ENCODE results near the gene SVIL.
"Not testable (repeated sequence)": the region's sequence is repeated elsewhere in the genome, so short reads cannot be mapped to it uniquely, and the experiment has no call there.

Gene SVIL

GRCh38 chr10:29621161-29621560 lies 13.6 kb downstream of the SVIL start:
- DNase-seq, result peak; percentile 73

GRCh38 chr10:29620112-29620690 lies 14.6 kb downstream of the SVIL start:
- DNase-seq, result no peak

DNA sequence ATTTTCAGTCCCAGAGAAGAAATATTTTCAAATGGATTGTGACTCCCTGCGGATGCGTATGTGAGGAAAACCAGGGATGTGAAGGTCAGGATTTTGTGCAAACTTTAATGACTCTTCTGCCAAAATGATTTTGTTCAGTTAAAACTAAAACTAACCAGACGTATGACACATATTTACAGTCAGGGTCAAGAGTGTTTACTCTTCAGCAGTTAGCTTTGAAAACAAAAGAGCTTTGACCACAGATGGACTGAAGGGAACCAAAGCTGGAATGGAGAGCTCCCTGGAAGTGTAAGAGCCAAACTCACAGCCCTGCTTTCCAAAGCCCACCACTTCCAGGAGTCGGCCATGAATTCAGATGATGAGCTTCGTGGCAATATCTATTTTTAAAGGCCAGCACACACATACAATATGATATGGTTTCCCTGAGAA lies 15.5 kb downstream of the SVIL start:
- no peak for DNase-seq

DNA sequence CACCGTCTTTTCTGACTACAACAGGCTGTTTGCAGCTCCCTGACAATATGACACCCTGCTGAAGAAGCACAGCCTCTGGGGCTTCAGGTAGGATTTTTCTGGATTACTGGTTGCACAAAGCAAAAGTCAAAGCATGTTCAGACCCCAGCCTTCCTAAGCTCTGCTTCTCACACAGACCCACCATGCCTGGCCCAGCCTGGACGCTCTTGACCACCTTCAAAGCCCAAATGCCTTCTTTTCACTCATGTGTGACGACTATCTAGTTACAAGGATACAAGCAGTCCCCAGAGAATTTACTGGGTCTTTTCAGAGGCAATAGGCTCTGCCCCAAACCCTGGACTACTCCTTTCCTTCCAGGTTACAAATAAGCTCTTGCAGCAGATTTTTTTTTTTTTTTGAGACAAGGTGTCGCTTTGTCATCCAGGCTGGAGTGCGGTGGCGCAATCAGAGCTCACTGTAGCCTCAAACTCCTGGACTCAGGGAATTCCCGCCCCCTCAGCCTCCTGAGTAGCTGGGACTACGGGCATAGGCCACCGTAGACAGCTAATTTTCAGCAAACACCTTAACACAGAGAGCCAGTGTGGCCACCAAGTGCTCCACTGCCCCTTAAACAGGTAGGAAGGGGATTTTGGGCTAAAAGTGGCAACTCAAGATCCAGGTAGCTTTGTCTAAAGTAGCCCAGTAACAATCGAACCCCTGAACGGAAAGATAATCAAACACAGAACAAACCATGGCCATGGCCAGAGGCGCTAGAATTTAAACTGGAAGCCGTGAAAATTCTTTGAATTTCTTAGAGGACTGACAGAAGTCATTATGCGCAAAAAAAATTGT lies 16.2 kb downstream of the SVIL start:
- no peak for DNase-seq

GRCh38 chr10:29617880-29618340 lies 16.9 kb downstream of the SVIL start:
- DNase-seq, result no peak

GRCh38 chr10:29616542-29616941 lies 18.2 kb downstream of the SVIL start:
- no peak for DNase-seq

GRCh38 chr10:29615195-29615594 lies 19.6 kb downstream of the SVIL start:
- no peak for DNase-seq

- not testable (repeated sequence) for DNase-seq
These were observed 20.5 kb downstream of the SVIL start for GRCh38 chr10:29614289-29614688.

DNA sequence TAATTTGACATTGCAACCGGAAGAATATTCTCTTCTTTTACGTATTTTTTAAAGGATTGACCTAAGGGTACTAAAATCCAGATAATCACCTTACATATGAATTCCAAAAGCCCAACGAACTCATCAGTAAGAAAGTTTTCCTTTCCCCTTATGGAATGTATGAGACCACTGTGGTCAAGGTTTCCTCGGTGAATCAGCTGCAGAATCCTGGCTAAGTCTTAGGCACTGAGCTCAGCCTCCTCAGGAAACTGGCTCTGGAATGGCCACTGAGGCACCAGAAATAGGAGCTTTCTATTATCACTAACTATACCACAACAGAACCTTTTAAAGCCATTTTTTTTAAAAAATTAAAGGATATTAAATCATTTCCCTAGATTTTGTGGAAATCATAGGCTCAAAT lies 21.0 kb downstream of the SVIL start:
- DNase-seq, result no peak

DNA sequence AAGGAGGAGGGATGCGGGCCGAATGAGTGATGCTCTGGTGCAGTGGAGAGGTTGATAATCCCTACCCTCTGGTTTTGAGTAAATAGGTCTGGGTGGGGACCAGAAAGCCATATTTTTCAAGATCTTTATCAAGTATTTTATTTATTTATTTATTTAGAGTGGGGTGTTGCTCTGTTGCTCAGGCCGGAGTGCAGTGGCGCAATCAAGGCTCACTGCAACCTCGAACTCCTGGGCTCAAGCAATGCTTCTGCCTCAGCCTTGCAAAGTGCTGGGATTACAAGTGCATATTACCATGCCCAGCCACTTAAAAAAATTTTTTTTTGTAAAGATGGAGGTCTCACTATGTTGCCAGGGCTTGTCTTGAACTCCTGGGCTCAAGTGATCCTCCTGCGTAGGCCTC lies 21.6 kb downstream of the SVIL start:
- DNase-seq, result no peak

DNA sequence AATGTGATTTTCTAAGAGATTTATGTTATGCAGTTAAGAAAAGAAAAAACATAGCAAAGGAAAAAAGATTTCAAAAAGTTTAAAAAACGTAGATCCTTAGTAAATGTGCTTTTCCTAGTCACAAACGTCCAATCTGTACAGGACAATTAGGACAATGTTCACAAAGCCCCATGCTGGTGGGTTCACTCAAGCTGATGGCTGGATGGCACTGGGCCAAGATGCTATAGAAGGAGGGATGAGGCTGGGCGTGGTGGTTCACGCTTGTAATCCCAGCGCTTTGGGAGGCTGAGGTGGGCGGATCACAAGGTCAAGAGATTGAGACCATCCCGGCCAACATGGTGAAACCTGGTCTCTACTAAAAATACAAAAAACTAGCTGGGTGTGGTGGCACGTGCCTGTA lies 22.1 kb downstream of the SVIL start:
- no peak for DNase-seq

- DNase-seq, result no peak
These were observed 22.9 kb downstream of the SVIL start for GRCh38 chr10:29611781-29612381.

DNA sequence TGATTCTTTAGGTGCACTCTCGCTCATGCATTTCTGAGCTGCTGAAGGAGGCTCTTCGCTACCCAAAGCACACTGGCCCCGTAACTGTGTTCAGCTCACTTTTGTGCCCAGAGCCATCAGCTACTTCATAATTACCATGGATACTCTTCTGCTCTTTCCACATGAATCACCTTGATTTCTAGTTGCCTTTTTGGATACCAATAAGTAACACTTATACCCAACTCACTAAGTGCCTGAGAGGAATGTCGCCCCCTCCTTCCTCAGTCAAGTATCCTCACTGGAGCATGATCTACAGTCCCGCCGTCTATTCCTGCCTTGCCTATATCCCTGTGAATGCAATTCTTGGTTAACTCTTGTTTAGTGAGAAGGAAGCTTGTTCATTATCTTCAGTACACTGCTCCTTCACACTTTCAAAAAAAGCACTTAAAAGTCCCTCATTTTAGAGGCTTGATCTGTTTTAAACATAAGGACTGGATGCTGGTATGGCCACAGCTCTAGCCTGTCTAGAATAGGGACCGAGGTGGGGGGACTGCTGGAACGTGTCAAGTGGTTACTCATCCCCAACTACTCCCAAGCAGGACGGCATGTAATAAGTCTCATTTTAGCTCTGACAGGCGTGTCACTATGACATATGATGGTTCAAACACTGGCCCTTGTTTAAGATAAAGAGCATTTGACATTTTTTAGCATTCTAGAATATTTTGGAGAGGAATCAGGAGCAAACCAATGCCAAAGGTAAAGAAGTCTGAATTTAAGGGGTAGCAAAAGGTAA lies 23.7 kb downstream of the SVIL start:
- DNase-seq, result no peak

GRCh38 chr10:29610331-29610730 lies 24.4 kb downstream of the SVIL start:
- DNase-seq, result not testable (repeated sequence)

DNA sequence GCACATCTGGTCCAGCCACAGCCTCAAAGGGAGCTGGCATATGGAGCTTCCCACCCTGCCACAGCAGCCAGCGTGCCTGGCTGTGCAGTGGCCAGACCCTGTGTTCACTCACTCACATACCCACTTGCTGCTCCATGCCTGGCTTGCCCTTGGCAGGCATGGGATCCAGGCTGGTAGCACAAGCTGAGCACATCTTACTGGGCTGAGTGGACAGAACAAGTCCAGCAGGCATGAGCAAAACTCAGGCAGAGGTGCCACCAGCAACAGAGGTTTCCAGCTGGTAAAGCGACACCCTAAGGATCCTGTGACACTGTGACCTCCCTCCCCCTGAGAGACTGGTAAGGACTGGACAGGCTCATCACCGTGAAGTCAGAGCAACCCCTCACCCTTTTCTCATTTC lies 25.1 kb downstream of the SVIL start:
- DNase-seq, result no peak

DNA sequence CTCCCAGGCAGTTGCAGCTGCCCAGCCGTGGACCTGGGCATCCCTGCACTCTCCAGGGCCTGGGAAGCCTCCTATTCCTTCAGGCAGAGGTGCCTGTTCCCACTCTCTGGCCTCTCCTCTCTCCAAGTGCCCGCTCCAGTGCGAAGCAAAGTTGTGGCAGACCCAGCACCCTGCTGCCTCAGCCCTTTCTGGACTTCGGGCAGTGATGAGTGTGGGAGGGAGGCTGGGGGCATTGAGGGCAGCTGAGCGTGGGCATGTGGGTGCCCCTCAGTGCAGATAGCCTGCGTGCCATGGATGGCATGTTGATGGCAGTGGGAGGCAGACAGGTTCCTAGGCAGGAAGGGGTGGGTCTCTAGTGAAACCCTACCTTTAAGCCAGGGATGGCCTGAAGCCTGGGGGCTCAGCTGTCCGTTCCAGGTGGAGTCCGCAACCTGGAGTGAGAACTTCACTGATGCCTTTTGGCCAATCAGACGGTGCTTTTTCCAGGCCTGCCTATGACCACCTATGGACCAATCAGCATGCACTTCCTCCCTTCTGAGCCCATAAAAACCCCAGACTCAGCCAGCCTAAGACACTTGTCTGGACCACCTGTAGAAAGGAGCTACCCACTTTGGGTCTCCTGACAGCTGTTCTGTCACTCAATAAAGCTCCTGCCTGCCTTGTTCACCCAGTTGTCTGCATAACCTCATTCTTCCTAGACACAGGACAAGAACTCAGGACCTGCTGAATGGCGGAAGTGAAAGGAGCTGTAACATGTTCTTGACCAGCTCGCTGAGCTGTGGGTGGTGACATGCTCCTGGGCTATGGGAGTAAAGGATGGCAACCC lies 26.1 kb downstream of the SVIL start:
- DNase-seq, result no peak

DNA sequence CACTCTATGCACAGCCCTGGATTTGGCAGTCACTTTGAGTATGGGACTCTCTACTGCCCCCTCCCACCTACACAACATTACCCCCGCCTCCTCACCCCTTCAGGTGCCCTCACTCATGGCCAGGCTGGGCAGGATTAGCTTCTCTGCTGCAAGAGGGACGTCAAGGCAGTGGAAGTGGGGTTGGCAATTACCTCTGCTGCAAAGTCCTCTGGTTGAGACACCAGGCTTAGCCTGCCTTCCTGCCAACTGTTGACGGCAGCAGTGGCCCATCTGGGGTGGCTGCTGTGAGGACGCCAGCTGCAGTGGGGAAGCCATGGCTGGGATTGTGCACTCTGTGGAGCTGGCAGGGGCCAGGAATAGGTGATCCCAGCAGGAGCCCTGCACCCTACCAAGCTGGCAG lies 26.7 kb downstream of the SVIL start:
- DNase-seq, result no peak

DNA sequence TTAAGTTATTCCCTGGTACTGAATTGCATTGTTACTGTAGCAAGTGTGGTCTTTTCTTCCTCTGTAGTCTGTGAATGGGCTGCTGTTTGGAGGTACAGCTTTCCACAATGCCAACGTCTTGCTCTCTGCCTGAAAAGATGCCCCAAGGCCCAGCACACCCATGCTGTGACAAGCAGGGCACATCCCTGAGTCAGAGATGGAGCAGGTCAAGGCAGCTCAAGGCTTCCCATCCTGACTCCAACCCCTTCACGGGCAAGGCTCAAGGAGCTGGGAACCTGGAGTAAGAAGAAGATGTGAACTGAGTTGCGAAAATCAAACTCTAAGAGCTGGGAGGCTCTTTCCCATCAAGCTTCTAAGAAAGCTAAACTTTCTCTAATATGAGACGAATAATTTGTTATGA lies 27.2 kb downstream of the SVIL start:
- no peak for DNase-seq

GRCh38 chr10:29606693-29607092 lies 28.1 kb downstream of the SVIL start:
- not testable (repeated sequence) for DNase-seq

DNA sequence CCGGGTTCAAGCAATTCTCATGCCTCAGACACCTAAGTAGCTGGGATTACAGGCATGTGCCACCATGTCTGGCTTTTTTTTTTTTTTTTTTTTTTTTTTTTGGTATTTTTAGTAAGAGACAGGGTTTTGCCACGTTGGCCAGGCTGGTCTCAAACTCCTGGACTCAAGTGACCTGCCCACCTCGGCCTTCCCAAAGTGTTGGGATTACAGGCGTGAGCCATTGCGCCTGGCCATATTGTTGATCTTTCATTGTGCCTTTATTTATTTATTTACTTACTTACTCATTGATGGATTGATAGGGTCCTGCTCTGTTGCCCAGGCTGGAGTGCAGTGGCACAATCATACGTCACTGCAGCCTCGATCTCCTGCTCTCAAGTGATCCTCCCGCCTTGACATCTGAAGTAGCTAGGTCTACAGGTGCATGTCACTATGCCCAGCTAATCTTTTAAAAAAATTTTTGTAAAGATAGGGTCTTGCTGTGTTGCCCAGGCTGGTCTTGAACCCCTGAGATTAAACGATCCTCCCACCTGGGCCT lies 30.4 kb downstream of the SVIL start:
- no peak for DNase-seq

- no peak for DNase-seq
These were observed 31.4 kb downstream of the SVIL start for GRCh38 chr10:29603223-29603896.

DNA sequence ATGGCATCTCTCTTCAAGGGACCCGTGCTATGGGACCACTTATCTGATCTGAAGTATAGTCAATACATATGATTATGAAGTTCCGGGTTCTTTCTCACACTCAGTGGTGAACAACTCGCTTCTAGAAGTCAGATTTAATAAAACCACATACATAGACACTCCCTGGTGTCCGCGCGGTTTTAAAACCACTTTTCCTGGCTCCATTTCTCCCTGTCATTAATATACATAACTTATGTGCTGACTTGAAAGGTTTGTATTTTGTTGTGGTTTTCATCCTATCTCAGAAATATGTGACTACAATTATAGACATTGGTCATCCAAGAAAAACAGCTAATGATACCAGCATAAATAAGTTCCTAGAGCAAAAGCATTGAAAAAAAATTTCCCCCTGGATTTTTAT lies 34.0 kb downstream of the SVIL start:
- DNase-seq, result no peak

Measured in NCI-H2171 (cell line).